ENCODE results near the gene TMEM108.

The TMEM108 gene

GRCh38 chr3:133162670-133163305 lies 124.6 kb downstream of the TMEM108 start:
- Histone ChIP-seq H3K9me3 (ENCODE audit: control insufficient read depth, insufficient read depth, low read length) (no peaks in the 10 kb centered on the region), H3K27ac (ENCODE audit: low read depth, low read length) (no peak overlapping the region), H3K27me3 (ENCODE audit: control insufficient read depth, insufficient read depth, low read length) (no peaks in the 10 kb centered on the region), H3K36me3 (ENCODE audit: control insufficient read depth, insufficient read depth, low read length) (no peaks in the 10 kb centered on the region), H3K9ac (ENCODE audit: low read depth, low read length) (no peak overlapping the region), H3K4me3 (ENCODE audit: low read depth, low read length) (no peak overlapping the region), H3K4me1 (ENCODE audit: control insufficient read depth, insufficient read depth, low read length) (no peaks in the 10 kb centered on the region)

GRCh38 chr3:133167340-133168024 lies 129.3 kb downstream of the TMEM108 start:
- Histone ChIP-seq H3K9ac (ENCODE audit: low read depth, low read length) (no peak overlapping the region), H3K4me3 (ENCODE audit: low read depth, low read length) (no peak overlapping the region), H3K4me1 (ENCODE audit: control insufficient read depth, insufficient read depth, low read length) (0 out of 2 replicates have a peak, but pooled peaks cover 4% of the 10 kb centered on the region)

GRCh38 chr3:133168025-133168401 lies 129.8 kb downstream of the TMEM108 start:
- peaks cover 8% of the 10 kb centered on the region; the same call in 1 of the 2 replicates for H3K9me3 ChIP-seq (ENCODE audit: control insufficient read depth, insufficient read depth, low read length)
- H3K4me3 ChIP-seq (ENCODE audit: low read depth, low read length), result no peak overlapping the region
- H3K27ac ChIP-seq (ENCODE audit: low read depth, low read length), result no peak overlapping the region
- H3K36me3 ChIP-seq (ENCODE audit: control insufficient read depth, insufficient read depth, low read length), result no peaks in the 10 kb centered on the region
- H3K27me3 ChIP-seq (ENCODE audit: control insufficient read depth, insufficient read depth, low read length), result no peaks in the 10 kb centered on the region
- no peak overlapping the region for H3K9ac ChIP-seq (ENCODE audit: low read depth, low read length)
- 0 out of 2 replicates have a peak, but pooled peaks cover 4% of the 10 kb centered on the region for H3K4me1 ChIP-seq (ENCODE audit: control insufficient read depth, insufficient read depth, low read length)

More at GRCh38 chr3:133167340-133168024, 129.3 kb downstream of the TMEM108 start:
- H3K36me3 ChIP-seq (ENCODE audit: control insufficient read depth, insufficient read depth, low read length), result no peaks in the 10 kb centered on the region
- peaks cover 4% of the 10 kb centered on the region; the same call in 1 of the 2 replicates for H3K9me3 ChIP-seq (ENCODE audit: control insufficient read depth, insufficient read depth, low read length)
- H3K27me3 ChIP-seq (ENCODE audit: control insufficient read depth, insufficient read depth, low read length), result no peaks in the 10 kb centered on the region
- H3K27ac ChIP-seq (ENCODE audit: low read depth, low read length), result no peak overlapping the region

- Histone ChIP-seq H3K4me3 (ENCODE audit: low read depth, low read length) (no peak overlapping the region), H3K9ac (ENCODE audit: low read depth, low read length) (no peak overlapping the region), H3K9me3 (ENCODE audit: control insufficient read depth, insufficient read depth, low read length) (peaks cover 19% of the 10 kb centered on the region), H3K4me1 (ENCODE audit: control insufficient read depth, insufficient read depth, low read length) (0 out of 2 replicates have a peak, but pooled peaks cover 4% of the 10 kb centered on the region), H3K36me3 (ENCODE audit: control insufficient read depth, insufficient read depth, low read length) (no peaks in the 10 kb centered on the region), H3K27me3 (ENCODE audit: control insufficient read depth, insufficient read depth, low read length) (no peaks in the 10 kb centered on the region), H3K27ac (ENCODE audit: low read depth, low read length) (no peak overlapping the region)
These were observed 131.3 kb downstream of the TMEM108 start for GRCh38 chr3:133169331-133170068.

- Histone ChIP-seq H3K27ac (ENCODE audit: low read depth, low read length) (no peak overlapping the region), H3K4me1 (ENCODE audit: control insufficient read depth, insufficient read depth, low read length) (0 out of 2 replicates have a peak, but pooled peaks cover 4% of the 10 kb centered on the region), H3K27me3 (ENCODE audit: control insufficient read depth, insufficient read depth, low read length) (no peaks in the 10 kb centered on the region), H3K9me3 (ENCODE audit: control insufficient read depth, insufficient read depth, low read length) (peaks cover 19% of the 10 kb centered on the region), H3K4me3 (ENCODE audit: low read depth, low read length) (no peak overlapping the region), H3K9ac (ENCODE audit: low read depth, low read length) (no peak overlapping the region), H3K36me3 (ENCODE audit: control insufficient read depth, insufficient read depth, low read length) (no peaks in the 10 kb centered on the region)
These were observed 133.6 kb downstream of the TMEM108 start for GRCh38 chr3:133171831-133172230.

- Histone ChIP-seq H3K4me1 (ENCODE audit: control insufficient read depth, insufficient read depth, low read length) (no peaks in the 10 kb centered on the region), H3K36me3 (ENCODE audit: control insufficient read depth, insufficient read depth, low read length) (no peaks in the 10 kb centered on the region), H3K27ac (ENCODE audit: low read depth, low read length) (no peak overlapping the region), H3K4me3 (ENCODE audit: low read depth, low read length) (no peak overlapping the region), H3K27me3 (ENCODE audit: control insufficient read depth, insufficient read depth, low read length) (no peaks in the 10 kb centered on the region), H3K9ac (ENCODE audit: low read depth, low read length) (no peak overlapping the region), H3K9me3 (ENCODE audit: control insufficient read depth, insufficient read depth, low read length) (no peaks in the 10 kb centered on the region)
These were observed 143.4 kb downstream of the TMEM108 start for GRCh38 chr3:133181392-133182150.

GRCh38 chr3:133187870-133188379 lies 149.7 kb downstream of the TMEM108 start:
- H3K4me1 ChIP-seq (ENCODE audit: control insufficient read depth, insufficient read depth, low read length), result peaks cover 10% of the 10 kb centered on the region
- H3K4me3 ChIP-seq (ENCODE audit: low read depth, low read length), result no peak overlapping the region
- H3K27me3 ChIP-seq (ENCODE audit: control insufficient read depth, insufficient read depth, low read length), result no peaks in the 10 kb centered on the region
- H3K27ac ChIP-seq (ENCODE audit: low read depth, low read length), result no peak overlapping the region
- no peaks in the 10 kb centered on the region for H3K36me3 ChIP-seq (ENCODE audit: control insufficient read depth, insufficient read depth, low read length)
- H3K9ac ChIP-seq (ENCODE audit: low read depth, low read length), result no peak overlapping the region
- no peaks in the 10 kb centered on the region for H3K9me3 ChIP-seq (ENCODE audit: control insufficient read depth, insufficient read depth, low read length)

GRCh38 chr3:133188996-133189395 lies 150.8 kb downstream of the TMEM108 start:
- no peaks in the 10 kb centered on the region for H3K27me3 ChIP-seq (ENCODE audit: control insufficient read depth, insufficient read depth, low read length)
- no peaks in the 10 kb centered on the region for H3K36me3 ChIP-seq (ENCODE audit: control insufficient read depth, insufficient read depth, low read length)
- no peak overlapping the region for H3K27ac ChIP-seq (ENCODE audit: low read depth, low read length)
- H3K9me3 ChIP-seq (ENCODE audit: control insufficient read depth, insufficient read depth, low read length), result no peaks in the 10 kb centered on the region
- H3K4me1 ChIP-seq (ENCODE audit: control insufficient read depth, insufficient read depth, low read length), result peaks cover 10% of the 10 kb centered on the region
- no peak overlapping the region for H3K4me3 ChIP-seq (ENCODE audit: low read depth, low read length)
- no peak overlapping the region for H3K9ac ChIP-seq (ENCODE audit: low read depth, low read length)

- no peak overlapping the region for H3K4me3 ChIP-seq (ENCODE audit: low read depth, low read length)
- H3K36me3 ChIP-seq (ENCODE audit: control insufficient read depth, insufficient read depth, low read length), result no peaks in the 10 kb centered on the region
- H3K27me3 ChIP-seq (ENCODE audit: control insufficient read depth, insufficient read depth, low read length), result no peaks in the 10 kb centered on the region
- no peak overlapping the region for H3K9ac ChIP-seq (ENCODE audit: low read depth, low read length)
- no peak overlapping the region for H3K27ac ChIP-seq (ENCODE audit: low read depth, low read length)
- H3K4me1 ChIP-seq (ENCODE audit: control insufficient read depth, insufficient read depth, low read length), result peaks cover 10% of the 10 kb centered on the region
- no peaks in the 10 kb centered on the region for H3K9me3 ChIP-seq (ENCODE audit: control insufficient read depth, insufficient read depth, low read length)
These were observed 151.7 kb downstream of the TMEM108 start for GRCh38 chr3:133189893-133190292.

GRCh38 chr3:133191818-133192217 lies 153.6 kb downstream of the TMEM108 start:
- H3K4me1 ChIP-seq (ENCODE audit: control insufficient read depth, insufficient read depth, low read length), result peaks cover 10% of the 10 kb centered on the region
- H3K36me3 ChIP-seq (ENCODE audit: control insufficient read depth, insufficient read depth, low read length), result no peaks in the 10 kb centered on the region
- H3K27ac ChIP-seq (ENCODE audit: low read depth, low read length), result no peak overlapping the region
- no peak overlapping the region for H3K4me3 ChIP-seq (ENCODE audit: low read depth, low read length)
- no peaks in the 10 kb centered on the region for H3K9me3 ChIP-seq (ENCODE audit: control insufficient read depth, insufficient read depth, low read length)
- H3K27me3 ChIP-seq (ENCODE audit: control insufficient read depth, insufficient read depth, low read length), result no peaks in the 10 kb centered on the region
- no peak overlapping the region for H3K9ac ChIP-seq (ENCODE audit: low read depth, low read length)
